ENCODE results near the gene H6PD.
A peak's percentile ranks its signal among the peaks of the same experiment; 100 is the strongest.

H6PD gene

DNA sequence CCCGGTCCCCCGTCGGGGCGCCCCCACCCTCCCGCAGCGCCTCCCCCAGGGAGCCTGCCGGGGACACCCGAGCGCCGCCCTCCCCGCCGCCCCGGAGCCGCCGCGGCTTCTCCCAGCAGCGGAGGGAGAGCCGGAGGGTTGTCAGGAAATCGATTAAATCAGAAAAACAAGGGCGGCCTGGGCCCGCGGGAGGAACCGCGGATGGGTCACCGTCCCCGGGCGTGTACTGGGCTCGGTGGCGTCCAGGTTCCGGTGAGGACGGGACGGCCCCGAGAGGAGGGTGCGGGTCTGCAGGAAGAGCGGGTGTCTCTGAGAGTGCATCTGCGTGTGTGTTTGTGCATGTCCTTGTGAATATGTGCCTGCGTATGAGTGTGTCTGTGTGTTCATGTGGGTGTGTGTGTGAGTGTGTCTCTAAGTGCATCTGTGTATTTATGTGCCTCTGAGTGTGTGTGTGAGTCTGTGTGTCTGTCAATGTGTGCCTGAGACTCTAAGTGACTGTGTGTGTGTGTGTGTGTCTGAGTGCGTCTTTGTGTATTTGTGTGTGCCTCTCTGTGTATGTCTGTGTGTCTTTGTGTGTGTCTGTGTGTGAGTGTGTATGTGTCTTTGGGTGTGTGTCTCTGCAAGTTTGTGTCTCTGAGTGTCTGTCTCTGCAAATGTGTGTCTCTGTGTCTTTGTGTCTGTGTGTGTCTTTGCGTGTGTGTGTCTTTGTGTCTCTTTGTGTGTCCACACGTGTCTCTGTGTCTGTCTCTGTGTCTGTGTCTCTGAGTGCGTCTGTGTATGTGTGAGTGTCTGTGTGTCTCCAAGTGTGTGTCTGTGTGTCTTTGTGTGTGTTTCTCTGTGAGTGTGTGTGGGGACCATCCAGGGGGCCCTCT, 59.2 kb downstream of the H6PD start:
- intact Hi-C loops (cut with DNase I; ENCODE audit: low total_unique reads): loop anchor here (10.0 kb wide), 1 partner anchor 61 kb away; no protein-coding TSS in a partner anchor
- DNase-seq: no peak
- TF ChIP-seq, protein P1, sequence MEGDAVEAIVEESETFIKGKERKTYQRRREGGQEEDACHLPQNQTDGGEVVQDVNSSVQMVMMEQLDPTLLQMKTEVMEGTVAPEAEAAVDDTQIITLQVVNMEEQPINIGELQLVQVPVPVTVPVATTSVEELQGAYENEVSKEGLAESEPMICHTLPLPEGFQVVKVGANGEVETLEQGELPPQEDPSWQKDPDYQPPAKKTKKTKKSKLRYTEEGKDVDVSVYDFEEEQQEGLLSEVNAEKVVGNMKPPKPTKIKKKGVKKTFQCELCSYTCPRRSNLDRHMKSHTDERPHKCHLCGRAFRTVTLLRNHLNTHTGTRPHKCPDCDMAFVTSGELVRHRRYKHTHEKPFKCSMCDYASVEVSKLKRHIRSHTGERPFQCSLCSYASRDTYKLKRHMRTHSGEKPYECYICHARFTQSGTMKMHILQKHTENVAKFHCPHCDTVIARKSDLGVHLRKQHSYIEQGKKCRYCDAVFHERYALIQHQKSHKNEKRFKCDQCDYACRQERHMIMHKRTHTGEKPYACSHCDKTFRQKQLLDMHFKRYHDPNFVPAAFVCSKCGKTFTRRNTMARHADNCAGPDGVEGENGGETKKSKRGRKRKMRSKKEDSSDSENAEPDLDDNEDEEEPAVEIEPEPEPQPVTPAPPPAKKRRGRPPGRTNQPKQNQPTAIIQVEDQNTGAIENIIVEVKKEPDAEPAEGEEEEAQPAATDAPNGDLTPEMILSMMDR (IDR thresholded peaks at IDR 0.05): no peak

DNA sequence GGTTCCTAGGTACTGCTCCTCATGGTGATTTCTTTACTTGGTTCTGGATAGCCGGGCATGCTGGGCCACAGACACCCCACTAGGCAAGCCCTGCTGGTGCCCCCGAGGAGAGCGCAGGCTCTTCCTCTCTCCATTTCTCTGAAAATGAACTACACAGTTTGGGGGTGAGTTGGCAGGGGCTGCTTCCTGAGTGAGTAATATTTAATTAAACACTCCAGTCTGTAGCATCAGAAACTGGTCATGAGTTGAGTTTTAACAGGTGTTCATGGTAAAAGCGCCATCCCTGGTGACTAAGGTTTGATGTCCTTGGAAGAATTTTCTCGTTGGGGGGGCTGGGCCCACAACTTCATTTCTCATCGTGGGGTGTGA, 59.8 kb downstream of the H6PD start:
- intact Hi-C loops (cut with DNase I; ENCODE audit: low total_unique reads): loop anchor here (10.0 kb wide), 1 partner anchor 60 kb away; no protein-coding TSS in a partner anchor
- Histone ChIP-seq H3K4me1 (peaks cover 6 to 80% (median 54%) of the 10 kb centered on the region in 4 donors), H3K4me3 (peak overlapping the region; percentile 81 to 92), H3K27me3 (no peaks in the 10 kb centered on the region), H3K27ac (peak overlapping the region; percentile 91 to 98), H3K9me3 (no peaks in the 10 kb centered on the region), H3K36me3 (no peaks in the 10 kb centered on the region)
- no peak for DNase-seq
- TF ChIP-seq, protein P1 (IDR thresholded peaks at IDR 0.05): no peak

More for the DNA sequence above, 59.2 kb downstream of the H6PD start:
- H3K36me3 ChIP-seq: no peaks in the 10 kb centered on the region
- peaks cover 6 to 74% (median 54%) of the 10 kb centered on the region in 4 donors for H3K4me1 ChIP-seq
- no peaks in the 10 kb centered on the region for H3K27me3 ChIP-seq
- H3K27ac ChIP-seq: peak overlapping the region; percentile 91 to 98
- H3K9me3 ChIP-seq: peaks cover 0 to 2% (median 0%) of the 10 kb centered on the region in 3 donors
- peak overlapping the region; percentile 81 to 92 for H3K4me3 ChIP-seq

DNA sequence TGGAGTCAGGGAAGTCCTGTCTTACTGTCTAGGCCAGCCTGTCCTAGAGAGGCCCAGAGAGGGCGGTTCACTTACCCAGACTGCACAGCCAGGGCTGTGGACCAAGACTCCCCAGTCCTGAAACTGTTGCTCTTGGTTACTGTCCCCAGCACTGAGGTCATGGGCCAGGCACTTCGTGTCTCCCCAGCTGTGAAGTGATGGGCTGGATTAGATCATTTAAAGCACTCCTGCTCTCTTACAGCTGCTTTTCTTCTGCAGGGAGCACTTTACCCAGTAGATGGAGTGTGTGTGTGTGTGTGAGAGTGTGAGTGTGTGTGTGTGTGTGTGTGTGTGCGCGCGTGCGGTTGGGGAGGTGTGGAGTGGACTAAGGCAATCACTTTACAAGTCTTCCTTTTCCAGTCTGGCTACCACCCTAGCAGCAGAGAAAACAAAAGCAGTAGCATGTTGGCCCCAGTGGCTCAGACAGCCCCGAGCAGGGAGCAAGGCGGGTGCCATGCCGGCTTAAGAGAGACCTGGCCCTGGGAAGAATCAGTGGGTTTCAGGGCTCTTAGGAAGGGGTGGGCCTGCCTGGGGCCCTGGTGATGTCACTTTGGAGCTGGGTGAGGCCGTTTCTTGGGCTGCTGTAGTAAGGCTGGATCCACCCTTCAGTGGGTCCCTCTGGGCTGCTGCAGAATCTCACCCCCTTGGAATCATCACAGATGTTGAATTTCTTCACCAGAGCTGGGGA, 60.5 kb downstream of the H6PD start:
- no peaks in the 10 kb centered on the region for H3K36me3 ChIP-seq
- intact Hi-C loops (cut with DNase I; ENCODE audit: low total_unique reads): loop anchor here (10.0 kb wide), 1 partner anchor 60 kb away; no protein-coding TSS in a partner anchor
- peak overlapping the region; percentile 81 to 92 for H3K4me3 ChIP-seq
- no peaks in the 10 kb centered on the region for H3K9me3 ChIP-seq
- TF ChIP-seq, protein P1 (IDR thresholded peaks at IDR 0.05): peak; percentile 16 to 27
- H3K27me3 ChIP-seq: no peaks in the 10 kb centered on the region
- peak overlapping the region; percentile 91 to 98 for H3K27ac ChIP-seq
- DNase-seq: peak in 1 of 2 donors; percentile 71
- H3K4me1 ChIP-seq: peaks cover 6 to 80% (median 54%) of the 10 kb centered on the region in 4 donors

DNA sequence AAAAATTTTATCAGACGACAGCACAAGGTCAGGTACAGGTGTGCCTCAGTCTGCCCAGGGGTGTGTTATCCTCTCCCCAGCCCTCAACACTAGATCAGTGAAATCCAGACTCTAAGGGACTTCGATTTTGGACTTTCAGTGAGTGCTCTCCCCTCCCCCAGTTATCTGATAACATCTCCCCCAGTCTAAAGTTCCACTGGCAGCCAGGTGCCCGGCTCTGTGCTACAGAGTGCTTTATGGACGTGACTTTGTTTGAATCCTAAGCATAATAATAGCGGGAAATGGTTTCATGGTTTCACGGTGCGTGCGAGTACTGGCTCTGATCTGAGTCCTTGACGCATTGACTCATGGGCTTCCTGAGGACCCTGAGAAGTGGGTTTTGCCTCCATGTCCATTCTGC, 61.3 kb downstream of the H6PD start:
- H3K27me3 ChIP-seq: no peaks in the 10 kb centered on the region
- DNase-seq: no peak
- no peaks in the 10 kb centered on the region for H3K9me3 ChIP-seq
- TF ChIP-seq, protein P1 (IDR thresholded peaks at IDR 0.05): no peak
- H3K36me3 ChIP-seq: no peaks in the 10 kb centered on the region
- H3K4me3 ChIP-seq: peak overlapping the region; percentile 81 to 92
- H3K27ac ChIP-seq: peak overlapping the region; percentile 91 to 98
- intact Hi-C loops (cut with DNase I; ENCODE audit: low total_unique reads): loop anchor here (10.0 kb wide), 1 partner anchor 59 kb away; no protein-coding TSS in a partner anchor
- peaks cover under 1 to 80% (median 54%) of the 10 kb centered on the region in 4 donors for H3K4me1 ChIP-seq

DNA sequence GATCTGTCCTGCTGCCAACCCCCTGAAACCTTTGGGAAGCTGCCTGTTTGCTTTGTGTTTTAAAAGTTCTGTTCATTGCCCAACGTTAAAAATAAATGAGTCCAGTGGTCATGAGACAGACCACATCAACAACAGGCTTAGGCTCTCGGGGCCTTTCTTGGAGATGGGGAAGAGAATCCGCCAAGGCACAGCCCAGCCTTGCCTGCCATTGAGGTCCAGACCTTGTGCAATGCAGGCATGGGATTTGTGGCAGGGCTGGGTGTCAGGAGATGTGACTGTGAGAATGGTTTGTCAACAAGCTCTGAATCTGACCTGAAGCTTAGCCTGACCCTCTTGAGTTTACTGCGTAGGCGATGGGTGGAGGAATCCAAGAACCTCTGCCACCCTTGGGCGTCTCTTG, 62.3 kb downstream of the H6PD start:
- H3K27me3 ChIP-seq: no peaks in the 10 kb centered on the region
- H3K4me1 ChIP-seq: peaks cover 0 to 80% (median 55%) of the 10 kb centered on the region in 4 donors
- TF ChIP-seq, protein P1 (IDR thresholded peaks at IDR 0.05): no peak
- H3K9me3 ChIP-seq: no peaks in the 10 kb centered on the region
- DNase-seq: peak; percentile 89 to 90
- peak overlapping the region; percentile 81 to 92 for H3K4me3 ChIP-seq
- H3K36me3 ChIP-seq: peaks cover 0 to 4% (median 0%) of the 10 kb centered on the region in 3 donors
- intact Hi-C loops (cut with DNase I; ENCODE audit: low total_unique reads): loop anchor here (10.0 kb wide), 1 partner anchor 58 kb away; no protein-coding TSS in a partner anchor
- peak overlapping the region; percentile 91 to 98 for H3K27ac ChIP-seq

Data from tibial artery (tissue), 4 donors.